Stimulated activated CD8-positive, alpha-beta memory T cell treated with anti-CD3 and anti-CD28 coated beads, Interleukin-4, amount 100 ng/mL, for 24 hours (primary cell): ENCODE results near the gene EFNA3.

Experiments
- DNase-seq: peaks from one replicate; pipeline ENCODE4 v3.0.0-alpha.2; 2020; ENCODE audit warnings: low read depth

The EFNA3 gene

DNA sequence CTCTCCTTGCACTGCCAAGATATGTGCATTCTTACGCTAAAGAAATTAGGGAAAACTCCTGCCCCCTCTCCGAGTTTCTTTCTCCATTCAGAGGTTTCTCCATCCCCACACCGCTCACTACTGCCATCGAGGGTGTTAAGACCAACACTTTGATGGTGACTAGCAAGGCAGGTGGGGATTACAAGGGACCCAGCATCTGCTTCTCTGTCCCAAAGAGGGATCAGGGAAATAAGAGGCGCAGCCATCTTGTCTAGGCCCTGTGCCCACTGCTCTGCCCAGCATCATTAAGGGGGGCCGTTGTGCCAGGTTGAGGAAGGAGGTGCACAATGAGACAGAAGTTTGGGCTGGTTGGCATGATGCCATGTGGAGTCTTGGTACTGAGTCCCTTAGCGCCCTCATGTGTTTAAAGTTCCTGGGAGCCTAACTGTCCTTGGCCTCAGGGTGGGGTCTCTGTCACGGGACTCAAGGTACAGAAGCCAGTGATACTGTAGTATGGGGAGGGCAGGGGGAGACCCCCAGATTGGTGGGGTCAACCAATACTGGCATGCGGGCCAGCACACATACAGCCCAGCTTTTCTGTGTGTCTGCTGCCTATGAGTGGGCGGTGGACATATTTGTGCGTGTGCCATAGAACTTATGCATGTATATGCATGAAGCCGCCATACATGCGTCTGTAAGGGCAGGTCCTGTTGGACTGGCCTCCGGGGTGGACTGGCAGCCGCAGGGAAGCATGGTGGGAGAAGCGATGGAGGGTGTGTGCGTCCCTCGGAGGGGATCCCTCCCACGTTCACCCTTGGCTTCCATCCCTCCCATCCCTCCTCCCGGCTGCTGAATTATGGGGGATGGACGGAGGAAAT, 5.5 kb downstream of the EFNA3 start:
- no peak for DNase-seq

DNA sequence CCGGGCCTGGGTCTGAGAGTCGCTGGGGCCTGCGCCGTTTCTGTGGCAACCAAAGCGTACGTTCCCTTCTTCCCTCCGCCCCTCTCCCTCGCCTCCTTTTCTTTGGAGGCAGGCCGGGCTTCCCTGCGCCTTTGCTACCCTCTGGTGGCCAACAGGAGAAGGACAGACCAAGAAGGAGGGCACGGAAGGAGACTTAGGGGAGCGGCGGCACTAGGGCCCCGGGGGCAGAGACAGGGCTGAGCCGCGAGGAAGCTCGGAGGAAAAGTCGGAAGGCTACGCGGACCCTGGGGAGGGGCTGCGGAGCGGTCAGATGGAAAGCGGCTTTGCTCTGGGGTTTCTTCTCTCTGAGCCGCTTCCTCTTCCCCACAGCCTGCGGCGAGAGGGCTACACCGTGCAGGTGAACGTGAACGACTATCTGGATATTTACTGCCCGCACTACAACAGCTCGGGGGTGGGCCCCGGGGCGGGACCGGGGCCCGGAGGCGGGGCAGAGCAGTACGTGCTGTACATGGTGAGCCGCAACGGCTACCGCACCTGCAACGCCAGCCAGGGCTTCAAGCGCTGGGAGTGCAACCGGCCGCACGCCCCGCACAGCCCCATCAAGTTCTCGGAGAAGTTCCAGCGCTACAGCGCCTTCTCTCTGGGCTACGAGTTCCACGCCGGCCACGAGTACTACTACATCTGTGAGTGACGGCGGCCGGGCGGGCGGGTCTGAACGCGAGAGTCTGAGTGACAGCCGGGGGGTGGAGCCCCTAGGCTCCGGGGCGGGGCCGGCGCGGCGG, 6.3 kb downstream of the EFNA3 start:
- peak; percentile 86 for DNase-seq

DNA sequence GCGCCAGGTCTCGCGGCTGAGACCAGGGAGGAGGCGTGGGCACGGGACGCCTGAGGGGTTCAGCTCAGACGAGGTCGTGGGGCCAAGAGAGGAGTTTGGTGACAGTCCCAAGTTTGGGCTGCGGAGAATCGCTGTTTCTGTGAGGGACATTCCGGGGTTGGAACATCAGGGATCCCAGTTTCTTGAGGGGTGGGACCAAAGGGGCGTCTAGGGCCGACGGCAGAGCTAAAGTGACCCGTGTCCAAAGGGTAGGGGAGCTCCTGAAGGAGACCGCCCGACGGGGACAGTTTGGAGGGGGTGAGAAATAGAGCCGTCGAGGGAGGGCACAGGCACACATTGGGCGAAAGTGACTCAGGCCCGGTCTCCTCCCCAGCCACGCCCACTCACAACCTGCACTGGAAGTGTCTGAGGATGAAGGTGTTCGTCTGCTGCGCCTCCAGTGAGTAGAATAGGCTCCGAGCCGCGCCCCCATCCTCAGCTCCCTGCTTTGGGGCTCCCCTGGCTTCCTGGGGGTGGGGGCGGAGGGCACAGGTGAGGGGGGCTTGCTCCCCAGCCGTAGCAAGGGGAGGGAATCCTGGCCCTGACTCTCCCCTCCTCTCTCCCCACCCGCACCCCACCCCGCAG, 7.0 kb downstream of the EFNA3 start:
- DNase-seq = peak; percentile 63

DNA sequence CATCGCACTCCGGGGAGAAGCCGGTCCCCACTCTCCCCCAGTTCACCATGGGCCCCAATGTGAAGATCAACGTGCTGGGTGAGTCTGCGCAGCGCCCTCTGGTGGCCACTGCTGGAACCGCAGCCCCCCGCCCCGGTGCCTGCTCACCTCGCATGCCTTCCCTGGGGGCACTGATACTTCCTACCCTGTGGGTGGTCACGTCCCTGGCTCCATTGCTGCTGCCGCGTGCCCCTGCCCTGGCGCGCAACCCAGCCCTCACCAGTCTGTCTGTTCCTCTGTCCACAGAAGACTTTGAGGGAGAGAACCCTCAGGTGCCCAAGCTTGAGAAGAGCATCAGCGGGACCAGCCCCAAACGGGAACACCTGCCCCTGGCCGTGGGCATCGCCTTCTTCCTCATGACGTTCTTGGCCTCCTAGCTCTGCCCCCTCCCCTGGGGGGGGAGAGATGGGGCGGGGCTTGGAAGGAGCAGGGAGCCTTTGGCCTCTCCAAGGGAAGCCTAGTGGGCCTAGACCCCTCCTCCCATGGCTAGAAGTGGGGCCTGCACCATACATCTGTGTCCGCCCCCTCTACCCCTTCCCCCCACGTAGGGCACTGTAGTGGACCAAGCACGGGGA, 7.6 kb downstream of the EFNA3 start:
- peak; percentile 68 for DNase-seq

DNA sequence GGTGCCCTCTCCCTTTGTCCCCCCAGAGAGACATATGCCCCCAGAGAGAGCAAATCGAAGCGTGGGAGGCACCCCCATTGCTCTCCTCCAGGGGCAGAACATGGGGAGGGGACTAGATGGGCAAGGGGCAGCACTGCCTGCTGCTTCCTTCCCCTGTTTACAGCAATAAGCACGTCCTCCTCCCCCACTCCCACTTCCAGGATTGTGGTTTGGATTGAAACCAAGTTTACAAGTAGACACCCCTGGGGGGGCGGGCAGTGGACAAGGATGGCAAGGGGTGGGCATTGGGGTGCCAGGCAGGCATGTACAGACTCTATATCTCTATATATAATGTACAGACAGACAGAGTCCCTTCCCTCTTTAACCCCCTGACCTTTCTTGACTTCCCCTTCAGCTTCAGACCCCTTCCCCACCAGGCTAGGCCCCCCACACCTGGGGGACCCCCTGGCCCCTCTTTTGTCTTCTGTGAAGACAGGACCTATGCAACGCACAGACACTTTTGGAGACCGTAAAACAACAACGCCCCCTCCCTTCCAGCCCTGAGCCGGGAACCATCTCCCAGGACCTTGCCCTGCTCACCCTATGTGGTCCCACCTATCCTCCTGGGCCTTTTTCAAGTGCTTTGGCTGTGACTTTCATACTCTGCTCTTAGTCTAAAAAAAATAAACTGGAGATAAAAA, 8.4 kb downstream of the EFNA3 start:
- DNase-seq = no peak

DNA sequence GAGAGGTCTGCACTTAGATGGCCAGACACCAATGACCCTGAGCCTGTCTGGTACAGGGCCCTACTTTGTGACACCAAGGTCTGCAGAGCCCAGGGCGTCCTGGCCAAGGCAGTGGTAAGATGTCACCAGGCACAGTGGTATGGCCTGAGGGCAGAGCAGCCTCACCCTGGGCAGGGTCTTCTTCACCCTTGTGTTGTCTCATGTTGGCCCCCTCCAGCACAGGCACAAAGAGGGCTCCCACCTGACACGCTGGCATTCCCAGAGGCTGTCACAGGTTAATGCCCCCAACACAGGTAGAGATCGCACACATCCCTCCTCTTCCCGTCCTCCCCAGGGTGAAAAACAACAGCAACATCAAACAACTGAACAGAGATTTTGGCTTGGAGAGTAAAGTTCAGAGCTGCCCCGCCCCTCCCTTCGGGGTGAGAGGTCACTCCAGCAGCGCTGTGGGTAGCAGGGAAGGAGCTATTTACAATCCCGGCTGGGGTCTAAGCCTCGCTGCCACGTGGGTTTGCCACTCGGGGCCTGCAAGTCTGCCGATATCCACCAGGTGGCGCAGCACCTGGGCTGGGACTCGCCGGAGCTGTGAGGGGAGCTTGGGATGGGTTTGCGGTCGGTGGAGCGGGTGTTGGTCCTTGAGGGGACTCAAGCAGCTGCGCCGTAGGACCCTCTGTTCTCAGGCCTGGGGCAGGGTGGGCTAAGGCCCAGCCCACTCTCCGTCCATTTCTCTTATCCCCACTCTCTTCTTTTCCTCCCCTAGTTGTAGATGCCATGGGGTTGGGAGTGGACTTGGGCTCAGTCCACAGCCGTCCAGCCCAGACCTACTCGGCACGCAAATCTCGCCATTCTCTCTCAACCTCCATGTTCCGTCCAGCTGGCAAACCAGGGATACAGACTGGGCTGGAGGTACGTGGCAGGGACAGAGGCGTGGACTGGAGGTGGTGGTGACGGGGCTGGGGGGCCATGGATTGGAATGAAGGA, 12.7 kb downstream of the EFNA3 start:
- DNase-seq = peak; percentile 70

DNA sequence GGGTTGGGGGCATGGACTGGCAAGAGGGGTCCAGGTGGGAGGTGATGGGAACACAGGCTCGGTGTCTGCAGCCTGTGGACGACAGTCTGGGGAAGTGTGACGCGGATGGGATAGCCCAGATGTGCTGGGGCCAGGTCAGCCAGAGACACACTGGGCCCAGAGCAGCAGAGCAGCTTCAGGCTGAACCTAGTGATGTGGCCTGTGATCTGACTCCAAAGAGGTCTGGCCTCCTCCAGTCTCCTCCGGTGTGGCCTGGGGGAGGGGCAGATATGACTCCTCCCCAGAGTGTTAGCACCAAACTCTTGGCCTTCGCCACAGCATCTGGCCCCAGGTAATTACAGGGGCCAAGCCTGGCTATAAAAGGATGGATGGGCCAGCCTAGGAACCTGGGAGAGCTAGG, 13.5 kb downstream of the EFNA3 start:
- no peak for DNase-seq

DNA sequence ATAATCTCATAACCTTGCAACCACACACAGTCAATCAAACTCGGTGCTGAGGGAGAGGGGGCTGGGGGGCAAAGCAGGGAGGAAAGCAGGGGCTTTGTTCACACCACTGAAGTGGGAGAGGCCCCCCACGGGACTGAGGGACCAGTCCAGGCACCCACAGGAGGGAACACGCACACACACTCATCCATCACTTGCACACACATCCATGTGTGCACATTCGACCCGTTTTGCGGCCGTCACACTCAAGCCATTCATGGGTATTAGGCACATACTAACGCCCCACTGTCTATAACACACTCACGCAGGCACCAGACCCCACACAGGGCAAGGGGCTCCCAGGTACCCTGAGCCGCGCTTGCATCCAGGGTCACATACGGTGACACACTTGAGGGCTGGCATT, 14.0 kb downstream of the EFNA3 start:
- no peak for DNase-seq

DNA sequence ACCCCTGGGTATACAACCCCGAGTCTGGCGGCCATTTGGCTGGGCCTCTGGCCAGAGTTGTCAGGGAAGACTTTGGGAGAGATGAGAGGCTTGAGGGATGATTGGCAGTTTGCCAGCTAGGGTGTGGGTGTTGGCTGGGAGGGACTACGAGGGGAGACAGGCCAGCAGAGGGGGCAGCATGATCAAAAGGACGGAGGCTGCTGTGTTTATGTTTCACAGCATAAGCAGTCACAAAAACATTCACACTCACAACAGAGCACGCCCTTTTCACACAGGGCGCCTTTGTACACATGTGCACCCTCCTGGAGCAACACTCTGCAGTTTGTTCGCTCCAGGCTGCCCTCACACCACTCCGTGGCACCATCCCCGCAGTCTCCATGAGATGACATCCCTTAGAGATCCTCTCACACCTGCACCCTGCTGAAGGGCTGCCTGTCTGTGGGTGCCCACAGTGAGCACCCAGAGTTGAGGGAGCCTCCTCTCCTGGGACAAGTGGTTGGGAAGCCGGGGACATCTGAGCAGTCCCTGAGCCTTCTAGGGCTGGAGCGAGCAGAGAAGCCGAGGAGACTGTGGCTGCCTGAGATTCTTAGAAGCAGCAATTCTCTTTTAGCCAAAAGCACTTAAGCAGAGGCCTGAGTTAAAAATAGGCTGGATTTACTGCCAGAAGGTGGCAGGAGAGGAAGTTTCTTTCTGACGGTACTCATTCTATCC, 15.4 kb downstream of the EFNA3 start:
- DNase-seq = no peak

DNA sequence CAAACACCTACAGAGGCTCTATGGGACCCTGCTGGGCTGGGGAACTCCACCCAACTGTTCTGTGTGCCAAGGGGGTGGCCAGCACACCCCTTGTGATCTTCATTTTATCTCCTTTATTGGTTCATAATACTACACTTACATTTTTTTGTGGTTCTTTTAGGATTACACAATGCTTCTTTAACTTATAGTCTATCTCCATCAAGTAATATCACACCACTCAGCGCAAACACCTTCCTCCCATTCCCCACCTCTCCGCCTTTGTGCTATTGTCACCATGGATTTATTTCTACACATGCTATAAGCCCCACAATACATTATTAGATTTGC, 15.9 kb downstream of the EFNA3 start:
- no peak for DNase-seq

DNA sequence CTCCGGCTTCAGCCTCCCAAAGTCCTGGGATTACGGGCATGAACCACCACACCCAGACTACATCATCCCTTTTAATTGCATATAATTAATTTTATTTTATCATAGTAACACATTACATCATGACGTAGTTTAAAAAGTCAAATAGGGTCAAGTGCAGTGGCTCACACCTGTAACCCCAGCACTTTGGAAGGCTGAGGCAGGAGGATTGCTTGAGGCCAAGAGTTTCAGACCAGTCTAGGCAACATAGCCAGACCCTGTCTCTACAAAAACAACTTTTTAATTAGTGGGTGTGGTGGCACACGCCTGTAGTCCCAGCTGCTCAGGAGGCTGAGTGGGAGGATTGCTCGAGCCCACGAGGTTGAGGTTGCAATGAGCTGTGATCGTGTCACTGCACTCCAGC, 20.7 kb downstream of the EFNA3 start:
- no peak for DNase-seq

DNA sequence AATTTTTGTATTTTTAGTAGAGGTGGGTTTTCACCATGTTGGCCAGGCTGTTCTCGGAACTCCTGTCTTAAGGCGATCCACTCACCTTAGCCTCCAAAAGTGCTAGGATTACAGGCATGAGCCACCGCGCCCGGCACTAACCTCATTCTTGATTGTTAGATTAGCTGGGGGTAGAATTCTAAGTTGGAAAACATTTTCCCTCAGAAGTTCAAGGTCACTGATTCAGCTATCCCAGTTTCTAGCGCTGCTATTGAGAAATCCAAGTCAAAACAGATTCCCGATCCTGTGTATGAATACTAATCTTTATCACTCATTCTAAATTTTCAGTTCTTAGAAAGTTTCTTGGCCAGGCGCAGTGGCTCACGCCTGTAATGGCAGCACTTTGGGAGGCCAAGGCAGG, 24.7 kb downstream of the EFNA3 start:
- no peak for DNase-seq

DNA sequence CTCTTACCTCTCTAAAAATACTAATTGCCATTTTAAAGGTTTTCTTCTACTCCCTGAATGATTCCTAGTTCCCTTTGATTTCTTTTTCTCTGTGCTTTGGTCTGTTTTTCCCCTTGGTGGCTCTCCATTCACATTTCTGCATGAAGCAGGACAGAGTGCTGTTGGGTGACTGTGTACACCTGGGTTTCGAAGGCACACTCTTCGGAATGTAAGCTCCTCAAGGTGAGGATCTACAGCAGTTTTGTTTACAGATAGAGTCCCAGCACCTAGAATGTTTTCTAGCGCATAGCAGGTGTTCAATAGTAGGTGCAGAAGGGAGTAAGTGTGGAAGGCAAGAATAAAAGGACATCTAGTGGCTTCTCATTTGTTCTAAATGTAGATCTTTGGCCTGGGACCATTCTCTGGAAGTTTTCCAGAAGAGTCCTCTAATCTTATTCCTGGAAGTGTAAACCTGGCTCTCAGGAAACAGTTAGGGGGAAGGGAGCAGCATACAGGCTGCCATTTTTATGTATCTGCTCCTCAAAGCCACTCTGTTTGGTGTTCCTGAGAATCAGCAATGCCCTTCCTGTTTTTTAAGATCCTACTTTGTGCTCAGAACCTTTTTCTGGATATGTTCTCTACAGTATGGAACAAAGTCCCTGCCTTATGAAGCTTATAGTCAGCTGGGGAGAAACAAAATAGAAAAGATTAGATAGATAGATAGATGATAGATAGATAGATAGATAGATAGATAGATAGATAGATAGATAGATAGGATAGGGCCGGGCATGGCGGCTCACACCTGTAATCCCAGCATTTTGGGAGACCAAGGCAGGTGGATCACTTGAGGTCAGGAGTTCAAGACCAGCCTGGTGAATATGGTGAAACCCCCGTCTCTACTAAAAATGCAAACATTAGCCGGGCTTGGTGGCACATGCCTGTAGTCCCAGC, 26.2 kb downstream of the EFNA3 start:
- DNase-seq = no peak

DNA sequence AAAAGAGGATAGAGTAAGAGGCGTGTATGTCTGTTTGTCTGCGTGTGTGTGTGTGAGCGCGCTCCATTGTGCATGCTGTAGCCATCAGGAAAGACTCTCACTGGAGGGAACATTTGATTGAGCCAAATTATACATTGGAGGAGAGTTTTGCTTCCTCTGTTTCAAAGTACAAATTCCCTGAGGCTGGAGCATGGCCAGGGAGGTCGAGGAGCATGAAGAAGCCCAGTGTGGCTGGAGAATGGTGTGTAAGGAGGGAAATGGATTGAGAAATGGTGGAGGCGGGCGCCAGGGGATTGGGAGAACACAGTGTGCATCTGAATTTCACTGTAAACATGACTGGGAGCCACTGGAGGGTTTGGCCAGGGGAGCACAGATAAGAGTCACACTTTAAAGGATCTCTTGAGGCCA, 27.0 kb downstream of the EFNA3 start:
- no peak for DNase-seq

DNA sequence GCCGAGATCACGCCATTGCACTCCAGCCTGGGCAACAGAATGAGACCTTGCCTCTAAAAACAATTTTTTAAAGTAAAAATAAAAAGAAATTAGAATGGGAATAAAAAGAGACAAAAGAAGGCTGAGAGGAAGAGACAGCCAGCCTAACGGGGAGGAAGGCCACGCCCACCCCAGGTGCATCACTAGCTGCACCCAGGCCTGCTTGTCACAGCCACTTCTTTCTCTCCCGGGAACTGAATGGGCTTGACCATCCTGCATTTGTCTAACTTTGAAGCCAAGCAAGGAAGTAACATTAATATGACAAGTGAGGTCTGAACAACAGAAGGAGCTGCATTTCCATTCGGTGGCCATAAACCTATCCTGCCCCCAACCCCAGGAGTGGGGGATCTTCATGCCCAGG, 28.2 kb downstream of the EFNA3 start:
- no peak for DNase-seq

DNA sequence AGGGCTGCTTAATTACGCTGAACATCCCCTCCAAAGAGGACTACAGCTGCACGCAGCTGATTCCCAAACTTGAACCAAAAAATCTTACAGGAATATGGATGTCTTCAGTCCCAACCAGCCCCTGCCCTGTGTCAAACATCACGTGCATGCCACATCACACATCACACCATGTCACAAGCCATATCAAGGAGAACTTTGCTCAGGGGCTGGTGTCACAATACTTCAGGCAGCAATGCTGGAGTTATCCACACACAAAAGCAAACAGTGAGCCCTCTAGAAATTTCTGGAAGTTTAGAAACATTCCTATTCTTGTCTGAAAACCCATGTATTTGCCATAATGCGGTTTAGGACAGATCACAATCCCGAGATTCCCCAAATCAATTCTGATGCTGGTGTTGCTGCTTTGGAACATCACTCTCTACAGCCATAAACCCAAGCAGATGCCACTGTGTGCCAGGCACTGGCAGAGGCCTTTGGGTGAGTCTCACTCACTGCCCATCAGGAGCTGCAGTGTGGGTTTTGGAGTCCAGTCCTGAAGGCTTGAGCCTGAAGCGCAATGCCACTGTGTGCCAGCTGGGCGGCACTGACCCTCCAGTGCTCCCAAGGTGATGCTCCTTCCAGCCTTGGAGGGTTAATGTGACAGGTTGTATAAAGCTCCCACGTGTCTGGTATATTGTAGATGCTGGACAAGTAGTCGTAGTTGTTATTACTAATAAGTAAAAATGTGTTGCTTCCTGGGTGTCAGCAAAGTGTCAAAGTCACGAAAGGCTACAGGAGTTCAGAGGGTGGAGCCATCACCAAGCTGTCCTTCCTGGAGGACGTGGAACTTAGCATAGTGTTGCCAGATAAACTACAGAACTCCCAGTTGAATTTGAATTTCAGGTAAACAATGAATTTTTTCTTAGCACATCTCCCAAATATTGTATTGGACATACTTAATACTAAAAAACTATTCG, 28.9 kb downstream of the EFNA3 start:
- no peak for DNase-seq

DNA sequence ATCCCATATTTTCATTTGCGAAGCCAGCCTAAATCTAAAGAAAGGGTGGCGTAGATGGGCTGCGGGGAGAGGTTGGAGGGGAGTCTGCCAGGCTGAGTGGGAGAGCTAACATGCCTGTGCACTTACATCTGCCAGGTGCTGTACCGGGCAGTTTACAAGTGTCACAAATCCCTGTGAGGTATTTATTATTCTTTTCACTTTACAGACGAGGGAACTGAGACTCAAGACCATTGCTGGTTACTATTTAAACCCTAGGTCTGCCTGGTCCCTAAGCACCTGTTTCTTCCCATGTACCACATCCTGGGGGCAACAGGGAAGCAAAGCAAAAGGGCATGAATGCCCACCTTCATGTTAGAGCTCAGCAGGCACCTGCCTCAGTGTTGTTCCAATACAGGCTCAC, 29.7 kb downstream of the EFNA3 start:
- no peak for DNase-seq

DNA sequence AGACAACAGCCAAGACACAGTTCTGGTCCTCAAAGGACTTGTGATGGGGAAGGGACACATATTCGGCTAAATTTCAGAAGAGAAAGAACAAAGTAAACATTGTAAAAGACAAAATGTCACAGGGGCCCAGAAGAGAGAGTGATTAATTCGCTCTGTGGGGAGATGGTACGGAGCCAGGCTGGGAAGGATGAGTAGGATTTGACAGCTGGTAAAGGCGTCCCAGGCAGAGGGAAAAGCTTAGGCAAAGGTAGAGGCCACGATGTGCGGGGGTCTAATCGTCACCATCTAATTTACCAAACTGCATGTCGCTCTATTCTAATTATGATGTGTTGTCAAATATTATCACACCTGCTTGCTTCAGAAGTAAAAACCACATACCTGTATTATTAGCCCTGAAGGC, 31.7 kb downstream of the EFNA3 start:
- DNase-seq = no peak
